HG02840 (cell line): ENCODE results near the gene SORCS2.

Experiments used
- ATAC-seq: cut with Tn5 transposase; IDR thresholded peaks from one replicate; pipeline ENCODE4 v1.9.1; 2021; ENCODE audit warnings: mild to moderate bottlenecking, moderate library complexity, moderate number of reproducible peaks; ENCODE audit not compliant: unreplicated experiment, low FRiP score

The SORCS2 gene

DNA sequence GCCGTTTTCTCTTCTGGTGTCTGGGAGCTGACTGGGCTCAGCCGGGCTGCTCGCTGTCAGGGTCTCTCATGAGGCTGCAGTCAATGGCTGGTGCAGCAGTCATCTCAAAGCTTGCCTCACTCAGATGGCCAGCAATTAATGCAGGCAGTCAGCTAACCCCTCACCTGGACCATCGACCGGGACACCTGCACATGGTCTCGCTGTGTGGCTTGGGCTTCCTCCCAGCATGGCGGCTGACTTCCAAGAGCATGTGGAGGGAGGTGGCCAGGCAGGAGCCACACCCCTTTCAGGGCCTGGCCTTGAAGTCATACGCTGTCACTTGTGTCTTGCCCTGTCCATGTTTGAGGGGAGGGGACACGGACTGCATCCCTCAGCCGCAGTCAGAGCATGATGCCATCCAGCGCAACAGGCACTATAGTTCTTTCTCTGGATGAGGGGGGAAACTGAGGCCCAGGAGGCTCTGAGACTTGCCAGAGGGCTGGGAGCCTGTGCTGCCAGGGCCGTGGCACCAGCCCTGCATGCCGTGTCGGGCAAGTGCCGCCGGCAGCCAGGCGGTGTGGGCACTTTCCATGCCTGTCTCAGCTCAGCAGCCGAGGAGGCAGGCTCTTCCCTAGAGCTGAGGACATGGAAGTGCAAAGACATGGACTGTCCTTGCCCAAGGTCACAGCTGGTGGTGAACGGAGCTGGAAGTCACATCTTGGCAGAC lies 545.6 kb downstream of the SORCS2 start:
- ATAC-seq: no peak

DNA sequence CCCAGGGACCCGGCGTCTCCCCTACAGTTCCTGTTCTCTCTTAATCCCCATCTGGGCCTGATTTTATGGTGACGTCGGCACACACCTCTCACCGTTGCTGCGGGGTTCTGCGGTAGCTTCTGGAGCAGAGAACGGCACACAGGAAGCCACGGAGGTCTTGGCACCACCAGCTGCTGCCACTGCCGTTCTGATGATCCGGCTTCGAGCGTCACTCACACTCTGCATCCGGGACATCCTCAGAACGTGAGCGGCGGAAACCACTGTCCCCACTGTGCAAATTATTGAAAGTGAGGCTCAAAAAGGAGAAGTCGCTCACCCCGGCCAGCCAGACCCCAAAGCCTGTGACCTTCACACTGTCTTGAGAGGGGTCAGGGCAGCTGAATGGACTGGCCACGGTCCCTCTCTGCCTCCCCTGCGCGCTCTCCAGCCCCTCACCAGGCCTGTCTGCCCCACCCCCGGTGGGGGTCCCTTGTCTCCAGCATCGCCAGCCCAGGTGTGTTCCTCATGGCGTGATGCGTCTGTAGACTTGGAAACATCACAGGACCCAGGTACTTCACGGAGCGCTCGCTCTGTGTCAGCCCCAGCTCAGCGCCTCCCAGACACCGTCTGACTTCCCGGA lies 546.2 kb downstream of the SORCS2 start:
- no peak for ATAC-seq

DNA sequence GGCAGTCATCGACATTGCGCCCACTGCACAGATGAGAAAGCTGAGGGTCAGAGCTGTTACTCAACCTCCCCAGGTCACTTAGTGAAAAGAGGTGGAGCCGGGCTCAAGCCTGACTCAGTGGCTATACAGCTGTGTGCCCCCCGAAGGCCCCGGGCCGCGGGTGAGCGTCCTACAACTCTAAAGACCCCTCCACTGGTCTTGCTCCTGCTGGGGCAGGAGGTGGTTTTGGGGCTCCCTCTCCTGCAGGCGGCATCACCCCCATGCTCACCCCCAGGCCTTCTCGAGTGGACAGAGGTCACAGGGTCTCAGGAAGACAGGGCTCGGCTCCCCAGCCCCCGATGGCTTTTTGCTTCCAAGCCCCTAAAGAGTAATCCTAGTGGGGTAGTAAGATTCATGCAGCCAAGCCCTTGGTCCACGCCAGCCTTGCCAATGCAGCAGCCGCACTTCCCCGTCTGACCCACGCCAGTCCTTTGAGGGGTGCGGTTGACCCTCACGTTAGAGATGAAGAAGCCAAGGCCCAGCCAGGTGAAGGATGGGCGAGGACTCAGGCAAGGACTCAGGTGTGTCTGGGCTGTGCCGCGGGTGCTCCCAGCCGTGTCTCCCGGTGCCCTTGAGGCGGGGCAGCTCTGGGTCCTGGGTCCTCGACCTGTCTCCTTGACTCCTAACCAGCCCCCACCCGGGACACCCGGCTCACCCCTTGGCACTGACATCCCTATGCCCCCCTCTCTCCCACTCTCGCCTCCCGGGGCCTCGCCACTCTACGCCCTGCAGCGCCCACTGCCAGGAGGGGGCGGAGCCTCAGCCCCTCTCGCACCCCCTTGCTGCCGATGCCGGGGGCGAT lies 547.0 kb downstream of the SORCS2 start:
- ATAC-seq: no peak

- no peak for ATAC-seq
Measured at GRCh38 chr4:7739918-7740865, 547.9 kb downstream of the SORCS2 start.

DNA sequence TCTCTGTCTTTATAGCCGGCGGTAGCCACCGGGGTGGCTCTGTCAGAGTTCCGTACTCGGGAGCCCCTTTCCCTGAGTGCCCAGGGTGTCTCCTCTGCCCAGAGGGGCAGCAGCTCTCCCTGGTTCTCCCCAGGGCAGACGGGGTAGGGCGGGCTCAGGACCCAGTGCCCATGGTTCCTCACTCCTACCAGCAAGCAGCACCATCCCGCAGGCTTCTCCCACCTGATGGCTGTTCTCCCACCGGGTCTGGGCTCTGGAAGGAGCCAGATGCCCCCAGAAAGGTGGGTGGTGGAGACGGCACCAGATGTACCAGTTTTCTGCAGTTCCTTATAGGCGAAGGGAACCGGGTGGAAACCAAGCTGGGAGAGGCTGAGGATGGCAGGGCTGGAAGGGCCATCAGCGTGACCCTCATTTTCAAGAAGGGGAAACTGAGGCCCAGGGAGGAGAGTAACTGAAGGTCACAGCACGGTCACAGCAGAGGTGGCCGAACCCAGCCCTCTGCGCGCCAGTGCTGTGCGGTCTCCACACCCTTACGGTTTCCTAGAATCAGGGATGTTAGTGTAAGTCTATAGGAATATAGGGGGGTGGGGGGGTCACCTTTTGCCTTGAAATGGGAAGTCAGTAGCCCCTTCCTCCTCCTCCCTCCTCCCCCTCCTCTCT lies 548.7 kb downstream of the SORCS2 start:
- no peak for ATAC-seq

GRCh38 chr4:7741946-7742806 lies 549.8 kb downstream of the SORCS2 start:
- no peak for ATAC-seq

- no peak for ATAC-seq
Measured at GRCh38 chr4:7742807-7743280, 550.5 kb downstream of the SORCS2 start.

- no peak for ATAC-seq
Measured at GRCh38 chr4:7744142-7744804, 551.9 kb downstream of the SORCS2 start.

DNA sequence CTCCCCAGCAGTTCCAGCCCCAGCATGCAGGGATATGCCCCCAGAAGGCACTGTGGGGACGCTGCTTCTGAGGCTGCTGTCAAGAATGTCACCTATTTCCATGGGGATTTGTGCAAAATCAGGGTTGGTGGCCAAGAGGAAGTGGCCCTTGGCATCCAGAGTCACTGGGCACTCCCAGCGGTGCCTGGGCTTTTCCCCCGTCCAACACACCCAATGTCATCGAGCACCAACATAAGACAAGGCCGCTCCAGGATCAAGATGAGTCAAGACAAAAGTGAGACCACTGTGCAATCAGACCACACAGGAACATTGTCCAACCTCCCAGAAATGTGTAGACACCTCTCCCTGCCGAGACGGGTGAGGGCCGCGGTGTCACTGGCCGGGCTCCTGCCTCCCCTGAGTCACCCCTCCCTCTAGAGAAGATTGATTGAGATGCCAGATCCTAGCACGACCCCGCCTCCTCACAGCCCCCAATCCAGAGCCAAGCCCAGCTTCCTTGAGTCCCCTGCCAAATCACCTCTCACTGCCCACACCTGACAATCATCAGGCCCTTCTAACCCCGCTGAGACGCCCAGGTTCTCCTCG lies 553.1 kb downstream of the SORCS2 start:
- ATAC-seq: no peak

GRCh38 chr4:7746351-7747061 lies 554.2 kb downstream of the SORCS2 start:
- ATAC-seq: no peak

DNA sequence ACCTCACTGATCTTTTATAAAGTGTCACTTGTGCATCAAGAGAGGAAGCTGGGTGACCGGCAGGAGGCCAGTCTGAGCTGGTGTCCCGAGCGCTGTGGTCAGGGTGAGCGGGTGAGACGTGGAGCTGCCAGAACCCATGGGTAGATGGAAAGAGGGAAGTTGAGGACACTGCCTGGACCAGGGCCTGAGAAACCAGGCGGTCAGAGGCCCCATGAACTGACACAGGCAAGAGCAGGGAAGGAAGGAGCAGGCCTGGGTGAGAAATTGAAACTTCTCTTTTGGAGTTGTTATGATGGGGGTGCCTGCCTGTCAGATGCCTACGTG lies 554.7 kb downstream of the SORCS2 start:
- ATAC-seq: no peak

DNA sequence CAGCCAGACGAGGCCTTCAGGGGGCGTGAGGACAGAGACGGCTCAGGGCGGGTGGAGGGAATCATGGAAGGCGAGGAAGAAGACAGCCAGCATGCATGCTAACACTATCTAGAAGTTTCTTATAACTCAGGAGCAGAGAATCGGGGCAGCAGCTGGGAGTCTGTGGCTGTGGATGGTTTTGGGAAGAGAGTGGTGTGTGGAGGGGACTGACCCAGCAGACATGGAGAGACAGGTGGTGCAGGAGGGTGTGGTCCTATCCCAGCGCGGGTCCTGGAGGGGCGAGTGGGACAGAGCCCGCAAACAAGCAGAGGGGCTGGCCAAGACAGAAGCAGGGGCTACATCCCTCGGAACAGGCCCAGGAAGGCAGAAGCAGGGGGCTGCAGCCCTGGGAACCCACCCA lies 555.2 kb downstream of the SORCS2 start:
- ATAC-seq: no peak

- no peak for ATAC-seq
Measured at GRCh38 chr4:7750523-7750922, 558.2 kb downstream of the SORCS2 start.

DNA sequence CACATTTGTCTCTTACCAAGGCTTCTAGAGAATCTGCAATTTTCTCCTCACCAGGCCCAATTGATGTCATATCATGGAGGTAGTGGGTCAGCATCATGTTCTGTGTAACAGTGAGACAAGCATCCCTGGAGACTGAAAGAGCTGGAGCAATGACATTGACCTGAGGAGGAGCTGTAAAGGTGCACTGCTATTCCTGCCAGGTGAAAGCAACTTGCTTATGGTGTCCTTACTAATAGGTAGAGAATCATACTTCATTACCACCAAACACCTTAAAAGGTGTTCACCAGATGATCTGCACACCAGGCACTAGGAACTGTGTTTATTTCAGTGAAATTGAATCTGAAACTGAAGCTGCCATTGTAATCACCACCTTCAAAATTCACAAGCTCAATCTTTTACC lies 558.6 kb downstream of the SORCS2 start:
- no peak for ATAC-seq

DNA sequence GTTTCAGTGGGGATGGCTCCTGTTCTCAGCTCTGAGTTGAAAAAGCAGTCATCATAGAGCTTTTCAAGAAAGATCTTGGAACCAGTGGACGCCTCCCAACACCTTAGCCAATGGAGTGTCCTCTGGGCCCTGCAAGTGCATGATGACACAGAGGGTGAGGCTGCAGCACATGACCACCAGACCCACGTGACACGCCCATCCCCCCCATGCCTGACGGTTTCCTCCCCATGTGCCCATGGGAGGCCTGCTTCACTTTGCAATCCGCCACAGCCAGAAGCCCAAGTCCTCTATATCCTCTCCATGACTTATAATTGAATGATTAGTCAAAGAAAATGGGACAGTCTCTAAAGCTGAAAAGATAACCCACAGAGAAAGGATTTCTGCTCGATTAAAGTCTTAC lies 560.3 kb downstream of the SORCS2 start:
- ATAC-seq: no peak

DNA sequence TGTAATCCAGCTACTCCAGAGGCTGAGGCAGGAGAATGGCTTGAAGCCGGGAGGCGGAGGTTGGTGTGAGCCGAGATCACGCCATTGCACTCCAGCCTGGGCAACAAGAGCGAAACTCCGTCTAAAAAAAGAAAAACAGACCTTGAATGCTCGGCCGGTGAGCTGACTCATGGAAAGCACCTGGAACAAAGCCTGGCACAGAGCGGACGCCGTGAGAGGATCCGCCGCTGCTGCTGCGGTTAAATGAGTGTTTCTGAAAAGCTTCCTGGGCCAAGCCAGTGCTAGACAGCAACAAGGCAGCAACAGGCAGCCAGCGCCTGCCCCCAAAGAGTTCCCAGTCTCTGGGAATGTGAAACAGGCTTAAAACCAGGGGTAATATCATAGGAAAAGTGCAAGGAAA lies 560.9 kb downstream of the SORCS2 start:
- ATAC-seq: no peak

DNA sequence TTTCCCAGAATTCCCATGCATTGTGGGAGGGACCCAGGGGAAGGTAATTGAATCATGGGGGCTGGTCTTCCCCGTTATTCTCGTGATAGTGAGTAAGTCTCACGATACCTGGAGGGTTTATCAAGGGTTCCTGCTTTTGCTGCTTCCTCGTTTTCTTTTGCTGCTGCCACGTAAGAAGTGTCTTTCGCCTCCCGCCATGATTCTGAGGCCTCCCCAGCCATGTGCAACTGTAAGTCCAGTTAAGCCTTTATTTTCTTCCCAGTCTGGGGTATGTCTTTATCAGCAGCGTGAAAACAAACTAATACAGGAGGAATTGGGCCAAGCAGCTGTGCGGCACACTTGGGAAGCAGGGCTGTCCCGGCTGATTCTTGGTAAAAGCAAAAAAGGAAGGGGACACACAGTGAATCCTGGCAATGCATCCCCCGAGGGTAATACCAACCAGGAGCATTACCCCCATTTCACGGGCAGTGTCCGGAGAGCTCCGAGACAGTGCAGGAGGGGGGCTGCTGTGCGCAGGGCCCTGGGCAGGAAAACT lies 561.7 kb downstream of the SORCS2 start:
- no peak for ATAC-seq
